Measurements from ENCODE around the gene MMS19.

MMS19 gene

GRCh38 chr10:97416565-97416964, 81.7 kb downstream of the MMS19 start:
- no peak for DNase-seq (ENCODE audit: low spot score)

- DNase-seq (ENCODE audit: low spot score): no peak
These were observed 85.3 kb downstream of the MMS19 start for GRCh38 chr10:97412891-97413304.

- no peak for DNase-seq (ENCODE audit: low spot score)
These were observed 86.8 kb downstream of the MMS19 start for GRCh38 chr10:97411406-97411805.

GRCh38 chr10:97408496-97408992, 89.7 kb downstream of the MMS19 start:
- no peak for DNase-seq (ENCODE audit: low spot score)
